Measurements from ENCODE around the gene SEMA4G. TPM values are rescaled to one million over a fixed set of nuclear protein-coding genes. Genes with fewer than 3 reads are reported as not detected.

The SEMA4G gene
- polyA plus RNA-seq, 2 of the 4 experiments (the other 2 are of a cell fraction): 13.5 to 17.4 TPM

DNA sequence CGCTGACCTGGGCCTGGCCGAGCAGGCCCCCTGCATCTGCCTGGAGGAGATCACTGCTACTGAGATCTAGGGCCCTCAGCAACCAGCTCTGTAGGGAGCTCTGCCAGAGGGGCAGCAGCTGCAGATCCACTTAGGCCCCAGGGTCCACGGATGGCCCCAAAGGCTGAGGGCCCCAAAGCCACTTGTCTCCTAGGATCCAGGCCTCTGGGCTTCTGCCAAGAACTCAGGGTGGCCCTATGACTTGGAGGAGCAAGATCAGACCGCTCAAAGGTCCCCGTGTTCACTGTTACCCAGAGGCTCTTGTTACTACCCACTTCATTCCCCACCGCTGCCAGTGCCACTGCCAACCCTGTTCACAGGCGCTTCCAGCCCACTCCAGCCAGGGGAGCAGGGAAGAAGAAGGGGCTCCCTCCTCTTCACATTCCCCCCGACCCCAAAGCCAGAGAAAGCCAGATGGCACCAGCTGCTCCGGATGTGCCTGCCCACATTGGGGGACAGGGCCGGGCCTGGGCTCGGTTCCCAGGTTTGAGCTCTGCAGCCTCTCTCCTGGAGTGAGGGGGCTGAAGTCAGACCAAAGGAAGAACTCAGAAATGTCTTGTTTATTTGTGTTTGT, 37.9 kb downstream of the SEMA4G start:
- 86% methylated on average over 11 of the region's 11 CpGs for WGBS (ENCODE audit: missing lambda C conversion rate)
- FAIRE-seq: no peak
- no peaks in the 10 kb centered on the region for H3K9me3 ChIP-seq
- ChIA-PET POLR2A (interaction anchor here (1.2 kb wide), 1 partner anchor 13 kb away, joined by 3 read pairs; no protein-coding TSS in a partner anchor), CTCF (interaction anchor here (0.8 to 25.8 kb wide), 7 partner anchors 9 to 53 kb away, joined by 3 to 608 read pairs (median 5); partner anchors contain the start of genes LZTS2, MRPL43 and TWNK)
- DNase-seq (ENCODE audit: low read depth in 1 of 2, low spot score in 1 of 2): no peak
- TF ChIP-seq, protein P1, sequence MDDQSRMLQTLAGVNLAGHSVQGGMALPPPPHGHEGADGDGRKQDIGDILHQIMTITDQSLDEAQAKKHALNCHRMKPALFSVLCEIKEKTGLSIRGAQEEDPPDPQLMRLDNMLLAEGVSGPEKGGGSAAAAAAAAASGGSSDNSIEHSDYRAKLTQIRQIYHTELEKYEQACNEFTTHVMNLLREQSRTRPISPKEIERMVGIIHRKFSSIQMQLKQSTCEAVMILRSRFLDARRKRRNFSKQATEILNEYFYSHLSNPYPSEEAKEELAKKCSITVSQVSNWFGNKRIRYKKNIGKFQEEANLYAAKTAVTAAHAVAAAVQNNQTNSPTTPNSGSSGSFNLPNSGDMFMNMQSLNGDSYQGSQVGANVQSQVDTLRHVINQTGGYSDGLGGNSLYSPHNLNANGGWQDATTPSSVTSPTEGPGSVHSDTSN (IDR thresholded peaks at IDR 0.05): no peak
- no peak for TF ChIP-seq CBX2 (IDR thresholded peaks at IDR 0.05; ENCODE audit: borderline replicate concordance, low read depth)
- TF ChIP-seq ZNF302 (CRISPR knock-in tag; IDR thresholded peaks at IDR 0.05): no peak
- TF ChIP-seq MAZ (IDR thresholded peaks at IDR 0.05; ENCODE audit: borderline replicate concordance, low read depth, low read length): no peak
- TF ChIP-seq USF2 (IDR thresholded peaks at IDR 0.05): no peak
- TF ChIP-seq SMC3 (IDR thresholded peaks at IDR 0.05): no peak
- no peak for TF ChIP-seq CEBPB (IDR thresholded peaks at IDR 0.05)
- no peak for TF ChIP-seq EHMT2 (IDR thresholded peaks at IDR 0.05; ENCODE audit: low read depth)
- TF ChIP-seq EHF (CRISPR knock-in tag; IDR thresholded peaks at IDR 0.05): no peak
- TF ChIP-seq KDM5A (IDR thresholded peaks at IDR 0.05): no peak
- TF ChIP-seq MYC (IDR thresholded peaks at IDR 0.05; ENCODE audit: borderline replicate concordance, low read length): no peak
- no peak for TF ChIP-seq RFX5 (IDR thresholded peaks at IDR 0.05)
- H3K27ac ChIP-seq: no peak overlapping the region
- H3K4me2 ChIP-seq: no peak overlapping the region
- no peak overlapping the region for H3K4me3 ChIP-seq
- no peak for ATAC-seq
- peaks cover 9% of the 10 kb centered on the region for H3K4me1 ChIP-seq

GRCh38 chr10:101007915-101008822, 38.9 kb downstream of the SEMA4G start:
- POLR2A ChIA-PET: no interaction called here
- no peak overlapping the region for H3K27ac ChIP-seq
- TF ChIP-seq HES2 (IDR thresholded peaks at IDR 0.05): no peak

DNA sequence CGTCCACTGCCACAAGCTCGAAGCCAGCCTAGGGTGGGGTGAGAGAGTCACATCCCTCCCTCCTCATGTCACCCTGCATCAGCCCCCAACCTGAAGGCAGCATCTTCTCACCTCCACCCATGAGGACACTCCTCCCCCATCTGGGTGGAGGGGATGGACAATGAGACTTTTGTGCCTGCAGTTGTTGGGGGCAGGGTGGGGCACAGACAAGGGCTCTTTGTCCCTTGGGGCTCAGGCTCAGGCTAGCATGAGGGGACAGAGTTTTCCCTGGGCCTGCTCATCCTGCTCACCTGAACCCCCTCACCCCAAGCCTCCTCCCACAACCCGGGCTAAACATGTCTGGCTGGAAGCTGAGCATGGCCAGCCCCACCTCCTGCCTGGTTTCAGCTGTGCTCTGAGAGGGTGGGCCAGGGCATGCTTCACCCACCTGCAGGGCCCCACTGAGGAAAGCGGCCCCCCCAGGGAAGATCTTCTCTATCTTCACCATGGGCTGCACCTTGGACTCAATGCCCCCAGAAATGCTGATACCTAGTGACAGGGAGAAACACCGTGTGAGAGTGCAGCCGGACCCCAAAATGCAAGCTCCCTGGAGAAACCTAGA, 39.6 kb downstream of the SEMA4G start:
- ChIA-PET POLR2A (no interaction called here), CTCF (interaction anchor here (3.7 to 25.8 kb wide), 3 partner anchors 8 to 21 kb away, joined by 24 to 608 read pairs (median 308); partner anchors contain the start of genes LZTS2, MRPL43, PDZD7 and SFXN3)
- no peak for TF ChIP-seq MYC (IDR thresholded peaks at IDR 0.05; ENCODE audit: borderline replicate concordance, low read length)
- TF ChIP-seq HOXB13 (CRISPR knock-in tag; IDR thresholded peaks at IDR 0.05; ENCODE audit: low read depth): no peak
- no peak for TF ChIP-seq CBX8 (IDR thresholded peaks at IDR 0.05)
- no peak for TF ChIP-seq NFE2L2 (conservative IDR thresholded peaks at IDR 0.05; ENCODE audit: low read length)
- TF ChIP-seq ZSCAN20 (CRISPR knock-in tag; IDR thresholded peaks at IDR 0.05): no peak
- TF ChIP-seq, protein P2, sequence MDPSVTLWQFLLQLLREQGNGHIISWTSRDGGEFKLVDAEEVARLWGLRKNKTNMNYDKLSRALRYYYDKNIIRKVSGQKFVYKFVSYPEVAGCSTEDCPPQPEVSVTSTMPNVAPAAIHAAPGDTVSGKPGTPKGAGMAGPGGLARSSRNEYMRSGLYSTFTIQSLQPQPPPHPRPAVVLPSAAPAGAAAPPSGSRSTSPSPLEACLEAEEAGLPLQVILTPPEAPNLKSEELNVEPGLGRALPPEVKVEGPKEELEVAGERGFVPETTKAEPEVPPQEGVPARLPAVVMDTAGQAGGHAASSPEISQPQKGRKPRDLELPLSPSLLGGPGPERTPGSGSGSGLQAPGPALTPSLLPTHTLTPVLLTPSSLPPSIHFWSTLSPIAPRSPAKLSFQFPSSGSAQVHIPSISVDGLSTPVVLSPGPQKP (IDR thresholded peaks at IDR 0.05; ENCODE audit: low read depth, low read length): no peak
- no peak for TF ChIP-seq CEBPB (IDR thresholded peaks at IDR 0.05)
- TF ChIP-seq MAZ (IDR thresholded peaks at IDR 0.05; ENCODE audit: borderline replicate concordance, low read depth, low read length): no peak
- TF ChIP-seq POLR2AphosphoS2 (conservative IDR thresholded peaks at IDR 0.05; ENCODE audit: low read length): no peak
- TF ChIP-seq BCL3 (IDR thresholded peaks at IDR 0.05): no peak
- no peak for TF ChIP-seq CHD2 (IDR thresholded peaks at IDR 0.05; ENCODE audit: low read length, partially characterized antibody)
- Histone ChIP-seq H3K4me1 (peaks cover 22% of the 10 kb centered on the region), H3K4me2 (no peak overlapping the region), H3K4me3 (no peak overlapping the region), H3K9me3 (no peaks in the 10 kb centered on the region), H3K27ac (no peak overlapping the region)
- 94% methylated on average over 5 of the region's 6 CpGs for WGBS (ENCODE audit: missing lambda C conversion rate)
- no peak for DNase-seq (ENCODE audit: low read depth in 1 of 2, low spot score in 1 of 2)
- no peak for FAIRE-seq
- no peak for ATAC-seq

More at GRCh38 chr10:101007915-101008822, 38.9 kb downstream of the SEMA4G start:
- CTCF ChIA-PET: interaction anchor here (1.0 to 25.8 kb wide), 4 partner anchors 8 to 42 kb away, joined by 3 to 608 read pairs (median 156); partner anchors contain the start of genes LZTS2, MRPL43 and TWNK
- peaks cover 19% of the 10 kb centered on the region for H3K4me1 ChIP-seq
- H3K4me2 ChIP-seq: no peak overlapping the region
- ATAC-seq: no peak
- no peak for DNase-seq (ENCODE audit: low read depth in 1 of 2, low spot score in 1 of 2)
- no peak overlapping the region for H3K4me3 ChIP-seq
- no peaks in the 10 kb centered on the region for H3K9me3 ChIP-seq
- no peak for FAIRE-seq
- WGBS (ENCODE audit: missing lambda C conversion rate): 73% methylated on average over 13 of the region's 13 CpGs

Measured in A549 (cell line).